ENCODE measurements around the gene ADCY10. TPM values are rescaled to one million over a fixed set of nuclear protein-coding genes. Genes with fewer than 3 reads are reported as not detected.

The ADCY10 gene
- total and polyA plus RNA-seq, 9 of the 15 experiments (the other 6 are each of a cell fraction or from before 2014, with no cell fraction given): 0.08 to 0.86 (median 0.22) TPM

- no peak for TF ChIP-seq THAP12 (CRISPR knock-in tag; IDR thresholded peaks at IDR 0.05)
- TF ChIP-seq GTF3C2 (IDR thresholded peaks at IDR 0.05; ENCODE audit: borderline replicate concordance, extremely low read depth, insufficient read length): no peak
- TF ChIP-seq GMEB1 (CRISPR knock-in tag; IDR thresholded peaks at IDR 0.05): no peak
- no peak for TF ChIP-seq ELF2 (CRISPR knock-in tag; IDR thresholded peaks at IDR 0.05)
- TF ChIP-seq PHTF2 (CRISPR knock-in tag; IDR thresholded peaks at IDR 0.05): no peak
- TF ChIP-seq ZNF174 (CRISPR knock-in tag; IDR thresholded peaks at IDR 0.05): no peak
- no peak for TF ChIP-seq DIDO1 (tag; IDR thresholded peaks at IDR 0.05; ENCODE audit: low read depth)
- TF ChIP-seq GTF2F1 (IDR thresholded peaks at IDR 0.05; ENCODE audit: low read depth, low read length): no peak
- TF ChIP-seq XRCC5 (IDR thresholded peaks at IDR 0.05; ENCODE audit: low read depth, low read length): no peak
- no peak for TF ChIP-seq ZNF586 (CRISPR knock-in tag; conservative IDR thresholded peaks at IDR 0.05)
- TF ChIP-seq ZNF584 (CRISPR knock-in tag; IDR thresholded peaks at IDR 0.05; ENCODE audit: low read depth): no peak
- TF ChIP-seq KDM5B (IDR thresholded peaks at IDR 0.05; ENCODE audit: insufficient replicate concordance, low read depth, low read length): peak; percentile 94
- no peak for TF ChIP-seq ID3 (CRISPR knock-in tag; IDR thresholded peaks at IDR 0.05)
- TF ChIP-seq ID3 (tag; IDR thresholded peaks at IDR 0.05): peak; percentile 66; the same call in 1 of the 2 replicates
- TF ChIP-seq MXD1 (CRISPR knock-in tag; IDR thresholded peaks at IDR 0.05; ENCODE audit: borderline replicate concordance, poor library complexity, severe bottlenecking): no peak
- peak; percentile 36; the same call in 1 of the 2 replicates for TF ChIP-seq ZNF511 (CRISPR knock-in tag; IDR thresholded peaks at IDR 0.05)
- TF ChIP-seq NBN (IDR thresholded peaks at IDR 0.05; ENCODE audit: low read depth): peak; percentile 75; the same call in 1 of the 2 replicates
- TF ChIP-seq ZNF274 (IDR thresholded peaks at IDR 0.05; ENCODE audit: borderline replicate concordance, low read depth, low read length): no peak
These were observed 23.2 kb upstream of the ADCY10 start, which contains the start of gene MPC2 (continued) for GRCh38 chr1:167936930-167937708.
